A549 (cell line): ENCODE data around the gene ADGRD1.

Experiments
- CTCF ChIP-seq: fragments of >200 bp; sonication (Bioruptor Twin); formaldehyde crosslinking; IDR thresholded peaks from 3 replicates; pipeline ENCODE4 v1.5.1; 2016
- EP300 ChIP-seq, 2 experiments: fragments of >200 bp; sonication (Bioruptor Twin); formaldehyde crosslinking; IDR thresholded peaks; 2 replicates in 1 of 2; 3 replicates in 1 of 2; pipeline ENCODE4 v1.6.1; 2016 to 2017
- ESRRA ChIP-seq: fragments of 150-350 bp; IDR thresholded peaks from 2 replicates; pipeline ENCODE4 v1.6.1; 2014; ENCODE audit warnings: mild to moderate bottlenecking, low read length, borderline replicate concordance
- JUNB ChIP-seq: fragments of >200 bp; sonication (Bioruptor Twin); formaldehyde crosslinking; IDR thresholded peaks from 2 replicates; pipeline ENCODE4 v1.6.1; 2016
- KDM1A ChIP-seq: fragments of 200-600 bp; sonication (generic); IDR thresholded peaks from 2 replicates; pipeline ENCODE4 v1.6.1; 2016; ENCODE audit warnings: low read depth, mild to moderate bottlenecking
- POLR2A ChIP-seq: IDR thresholded peaks from 2 replicates; pipeline ENCODE4 v1.6.1; 2012; ENCODE audit warnings: mild to moderate bottlenecking, low read length
- POLR2AphosphoS2 ChIP-seq: conservative IDR thresholded peaks from 2 replicates; pipeline ENCODE4 v1.6.1; 2012; ENCODE audit warnings: low read length, improper control_type of control experiment, inconsistent platforms
- TFCP2L1 ChIP-seq: fragments of 250-450 bp; sonication (Bioruptor Pico); IDR thresholded peaks from 2 replicates; pipeline ENCODE4 v1.5.0; 2021; ENCODE audit warnings: mild to moderate bottlenecking
- TP53 ChIP-seq: fragments of 250-450 bp; sonication (Bioruptor Pico); IDR thresholded peaks from 2 replicates; pipeline ENCODE4 v1.5.0; 2021; ENCODE audit warnings: mild to moderate bottlenecking, moderate library complexity
- ZNF302 ChIP-seq: fragments of 250-450 bp; sonication (Bioruptor Pico); IDR thresholded peaks from 2 replicates; pipeline ENCODE4 v1.9.0; 2021; ENCODE audit warnings: inconsistent platforms, mild to moderate bottlenecking, moderate library complexity
- TF ChIP-seq, protein P1 (sequence below): fragments of 200-600 bp; sonication (generic); IDR thresholded peaks from 2 replicates; pipeline ENCODE4 v1.6.1; 2016; ENCODE audit warnings: antibody characterized with exemption, mild to moderate bottlenecking, moderate library complexity
- TF ChIP-seq, protein P2 (sequence below): fragments of 250-450 bp; sonication (Bioruptor Pico); IDR thresholded peaks from 2 replicates; pipeline ENCODE4 v1.5.0; 2021; ENCODE audit warnings: mild to moderate bottlenecking, moderate library complexity, borderline replicate concordance
- TF ChIP-seq, protein P3 (sequence below): fragments of 450-650 bp; IDR thresholded peaks from 2 replicates; pipeline ENCODE4 v1.6.1; 2014; ENCODE audit warnings: antibody characterized with exemption

GRCh38 chr12:130920723-130921381 is 32.9 kb upstream of the ADGRD1 start:
- no peak for TF ChIP-seq CTCF
- no peak for TF ChIP-seq KDM1A
- TF ChIP-seq, protein P1, sequence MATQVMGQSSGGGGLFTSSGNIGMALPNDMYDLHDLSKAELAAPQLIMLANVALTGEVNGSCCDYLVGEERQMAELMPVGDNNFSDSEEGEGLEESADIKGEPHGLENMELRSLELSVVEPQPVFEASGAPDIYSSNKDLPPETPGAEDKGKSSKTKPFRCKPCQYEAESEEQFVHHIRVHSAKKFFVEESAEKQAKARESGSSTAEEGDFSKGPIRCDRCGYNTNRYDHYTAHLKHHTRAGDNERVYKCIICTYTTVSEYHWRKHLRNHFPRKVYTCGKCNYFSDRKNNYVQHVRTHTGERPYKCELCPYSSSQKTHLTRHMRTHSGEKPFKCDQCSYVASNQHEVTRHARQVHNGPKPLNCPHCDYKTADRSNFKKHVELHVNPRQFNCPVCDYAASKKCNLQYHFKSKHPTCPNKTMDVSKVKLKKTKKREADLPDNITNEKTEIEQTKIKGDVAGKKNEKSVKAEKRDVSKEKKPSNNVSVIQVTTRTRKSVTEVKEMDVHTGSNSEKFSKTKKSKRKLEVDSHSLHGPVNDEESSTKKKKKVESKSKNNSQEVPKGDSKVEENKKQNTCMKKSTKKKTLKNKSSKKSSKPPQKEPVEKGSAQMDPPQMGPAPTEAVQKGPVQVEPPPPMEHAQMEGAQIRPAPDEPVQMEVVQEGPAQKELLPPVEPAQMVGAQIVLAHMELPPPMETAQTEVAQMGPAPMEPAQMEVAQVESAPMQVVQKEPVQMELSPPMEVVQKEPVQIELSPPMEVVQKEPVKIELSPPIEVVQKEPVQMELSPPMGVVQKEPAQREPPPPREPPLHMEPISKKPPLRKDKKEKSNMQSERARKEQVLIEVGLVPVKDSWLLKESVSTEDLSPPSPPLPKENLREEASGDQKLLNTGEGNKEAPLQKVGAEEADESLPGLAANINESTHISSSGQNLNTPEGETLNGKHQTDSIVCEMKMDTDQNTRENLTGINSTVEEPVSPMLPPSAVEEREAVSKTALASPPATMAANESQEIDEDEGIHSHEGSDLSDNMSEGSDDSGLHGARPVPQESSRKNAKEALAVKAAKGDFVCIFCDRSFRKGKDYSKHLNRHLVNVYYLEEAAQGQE: no peak
- TF ChIP-seq ESRRA: no peak
- TF ChIP-seq POLR2AphosphoS2: no peak
- TF ChIP-seq POLR2A: no peak
- no peak for TF ChIP-seq TP53 (CRISPR knock-in tag)
- TF ChIP-seq, protein P2, sequence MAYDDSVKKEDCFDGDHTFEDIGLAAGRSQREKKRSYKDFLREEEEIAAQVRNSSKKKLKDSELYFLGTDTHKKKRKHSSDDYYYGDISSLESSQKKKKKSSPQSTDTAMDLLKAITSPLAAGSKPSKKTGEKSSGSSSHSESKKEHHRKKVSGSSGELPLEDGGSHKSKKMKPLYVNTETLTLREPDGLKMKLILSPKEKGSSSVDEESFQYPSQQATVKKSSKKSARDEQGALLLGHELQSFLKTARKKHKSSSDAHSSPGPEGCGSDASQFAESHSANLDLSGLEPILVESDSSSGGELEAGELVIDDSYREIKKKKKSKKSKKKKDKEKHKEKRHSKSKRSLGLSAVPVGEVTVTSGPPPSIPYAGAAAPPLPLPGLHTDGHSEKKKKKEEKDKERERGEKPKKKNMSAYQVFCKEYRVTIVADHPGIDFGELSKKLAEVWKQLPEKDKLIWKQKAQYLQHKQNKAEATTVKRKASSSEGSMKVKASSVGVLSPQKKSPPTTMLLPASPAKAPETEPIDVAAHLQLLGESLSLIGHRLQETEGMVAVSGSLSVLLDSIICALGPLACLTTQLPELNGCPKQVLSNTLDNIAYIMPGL (CRISPR knock-in tag): no peak
- TF ChIP-seq EP300 (IDR thresholded peaks at IDR 0.05): no peak
- TF ChIP-seq, protein P3, sequence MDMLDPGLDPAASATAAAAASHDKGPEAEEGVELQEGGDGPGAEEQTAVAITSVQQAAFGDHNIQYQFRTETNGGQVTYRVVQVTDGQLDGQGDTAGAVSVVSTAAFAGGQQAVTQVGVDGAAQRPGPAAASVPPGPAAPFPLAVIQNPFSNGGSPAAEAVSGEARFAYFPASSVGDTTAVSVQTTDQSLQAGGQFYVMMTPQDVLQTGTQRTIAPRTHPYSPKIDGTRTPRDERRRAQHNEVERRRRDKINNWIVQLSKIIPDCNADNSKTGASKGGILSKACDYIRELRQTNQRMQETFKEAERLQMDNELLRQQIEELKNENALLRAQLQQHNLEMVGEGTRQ: no peak
- TF ChIP-seq JUNB: no peak
- no peak for TF ChIP-seq ZNF302
- no peak for TF ChIP-seq TFCP2L1 (CRISPR knock-in tag)
